HPDE6-E6E7 (cell line): ENCODE data around the gene BAG3.
A peak's percentile ranks its signal among the peaks of the same experiment; 100 is the strongest.

Experiments used
- DNase-seq: peaks from one replicate; pipeline ENCODE4 v3.0.0; 2011; ENCODE audit warnings: missing footprints; ENCODE audit errors: extremely low spot score

BAG3 gene

GRCh38 chr10:119667562-119668328, 16.6 kb downstream of the BAG3 start:
- peak; percentile 90 for DNase-seq

DNA sequence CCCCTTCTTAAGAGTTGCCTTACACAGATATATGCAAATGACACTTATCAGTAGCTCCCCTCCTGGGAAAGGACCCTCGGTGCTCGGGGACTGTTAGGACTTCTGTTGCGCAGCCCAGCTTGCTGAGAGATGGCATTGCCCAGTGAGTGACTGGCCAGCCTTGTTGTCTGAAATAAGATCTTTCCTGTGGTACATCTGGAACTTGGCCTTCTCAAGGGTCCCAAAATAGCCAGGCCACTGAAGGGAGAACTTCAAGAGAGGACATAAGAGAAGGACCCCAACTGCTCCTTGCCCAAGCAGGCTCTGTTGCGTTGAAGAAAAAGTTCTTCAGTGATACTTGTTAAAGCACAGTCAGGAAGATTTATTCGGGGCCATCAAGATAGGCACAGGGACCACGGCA, 17.3 kb downstream of the BAG3 start:
- DNase-seq, result no peak

DNA sequence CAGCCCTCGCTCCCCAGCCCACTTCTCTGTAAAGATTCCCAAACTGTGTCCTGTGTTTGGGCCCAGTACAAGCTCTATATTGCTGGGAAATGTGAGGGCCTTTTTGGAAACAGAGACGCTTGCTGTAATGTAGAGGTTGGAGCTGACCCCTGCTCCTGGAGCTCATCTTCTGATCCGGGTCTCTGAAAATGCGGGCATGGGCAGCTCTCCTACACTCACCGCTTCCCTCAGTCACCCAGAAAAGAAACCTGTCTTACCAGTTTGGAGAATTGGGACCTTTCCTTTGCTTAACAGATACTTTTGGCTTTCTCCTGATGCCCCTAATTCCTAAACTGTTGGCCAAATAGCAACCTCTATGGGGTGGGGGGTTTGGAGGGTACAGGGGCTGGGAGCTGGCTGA, 18.2 kb downstream of the BAG3 start:
- DNase-seq, result no peak

DNA sequence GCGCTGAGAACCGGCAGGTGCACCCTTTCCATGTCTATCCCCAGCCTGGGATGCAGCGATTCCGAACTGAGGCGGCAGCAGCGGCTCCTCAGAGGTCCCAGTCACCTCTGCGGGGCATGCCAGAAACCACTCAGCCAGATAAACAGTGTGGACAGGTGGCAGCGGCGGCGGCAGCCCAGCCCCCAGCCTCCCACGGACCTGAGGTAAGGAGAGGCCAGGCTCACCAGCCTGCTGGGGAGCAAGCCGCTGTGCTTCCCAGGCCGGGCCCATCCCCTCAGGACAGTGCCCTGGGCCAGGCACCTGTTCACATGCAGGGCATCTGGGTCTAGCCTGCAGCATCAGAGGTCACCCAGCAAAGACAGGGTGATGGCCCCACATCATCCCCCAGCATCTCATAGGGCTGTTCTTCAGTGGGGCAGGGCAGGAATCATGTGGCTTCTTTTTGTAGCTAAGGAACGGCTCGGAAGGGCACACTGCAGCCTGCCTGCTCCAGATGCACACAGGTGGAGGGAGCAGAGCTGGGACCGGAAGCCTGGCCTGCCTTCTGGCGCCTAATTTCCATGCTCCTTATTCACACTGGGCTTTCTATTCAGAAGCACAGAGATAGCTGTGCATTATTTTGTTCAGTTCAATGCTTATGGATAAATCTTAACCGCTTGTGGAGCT, 18.9 kb downstream of the BAG3 start:
- DNase-seq, result no peak

GRCh38 chr10:119670717-119671116, 19.5 kb downstream of the BAG3 start:
- no peak for DNase-seq

- no peak for DNase-seq
Observed at GRCh38 chr10:119671381-119671780, 20.2 kb downstream of the BAG3 start.

GRCh38 chr10:119672291-119672690, 21.1 kb downstream of the BAG3 start:
- DNase-seq, result no peak

DNA sequence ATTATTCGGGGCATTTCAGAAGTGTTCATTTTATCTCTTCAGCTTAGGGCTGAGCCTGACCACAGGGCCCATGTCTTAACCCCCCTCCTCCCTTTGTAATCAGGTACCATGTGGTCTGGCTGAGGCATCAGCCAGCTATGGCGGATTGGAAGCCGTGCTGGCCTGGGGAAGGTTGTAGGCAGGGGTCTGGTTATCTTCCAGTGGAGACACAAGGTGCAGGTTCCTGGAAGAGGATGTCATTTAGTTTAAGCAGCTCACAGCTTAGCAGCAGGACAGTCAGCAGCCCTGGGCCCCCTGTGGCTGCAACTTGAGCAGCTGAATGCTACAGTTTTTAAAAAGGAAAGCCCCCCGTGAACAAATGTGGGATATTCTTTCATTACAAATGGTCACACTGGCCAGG, 22.1 kb downstream of the BAG3 start:
- no peak for DNase-seq

GRCh38 chr10:119675483-119676170, 24.4 kb downstream of the BAG3 start:
- DNase-seq, result no peak

- DNase-seq, result no peak
Observed at GRCh38 chr10:119677126-119677525, 25.9 kb downstream of the BAG3 start.

- no peak for DNase-seq
Observed at GRCh38 chr10:119677904-119678755, 26.9 kb downstream of the BAG3 start.

DNA sequence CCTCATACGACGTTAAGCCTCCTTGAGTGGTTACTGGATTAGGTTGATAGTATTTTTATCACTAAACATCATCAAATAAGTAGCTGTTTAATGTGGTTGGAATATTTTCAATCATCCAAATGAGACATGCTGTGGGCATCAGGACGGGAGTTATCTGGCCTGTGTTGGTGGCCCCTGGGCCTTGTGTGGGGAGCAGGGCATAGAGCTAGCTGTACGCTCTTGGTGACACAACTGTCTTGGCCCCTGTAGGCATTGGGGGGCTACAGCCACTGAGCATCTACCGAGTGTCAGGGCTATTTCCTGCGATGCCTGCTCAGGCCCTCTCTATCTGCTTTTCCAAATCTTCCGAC, 28.3 kb downstream of the BAG3 start:
- DNase-seq, result no peak

DNA sequence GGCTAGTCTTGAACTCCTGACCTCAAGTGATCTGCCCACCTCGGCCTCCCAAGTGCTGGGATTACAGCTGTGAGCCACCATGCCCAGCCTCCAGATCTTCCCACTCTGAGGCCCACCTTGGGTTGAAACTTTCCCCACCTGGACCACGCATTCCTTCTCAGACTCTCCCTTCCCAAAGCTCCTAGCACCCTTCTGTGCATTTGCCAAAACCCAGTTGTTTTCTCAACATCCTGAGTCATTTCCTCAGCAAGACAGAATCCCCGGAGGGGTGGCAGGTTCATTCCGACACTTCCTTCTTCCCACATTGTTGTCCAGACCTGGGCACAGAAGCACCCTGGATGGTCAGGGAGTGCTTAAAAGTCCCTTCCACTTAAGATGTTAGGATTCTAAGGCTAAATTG, 28.9 kb downstream of the BAG3 start:
- DNase-seq, result peak; percentile 81

GRCh38 chr10:119680650-119681081, 29.5 kb downstream of the BAG3 start:
- peak; percentile 39 for DNase-seq

- DNase-seq, result peak; percentile 77
Observed at GRCh38 chr10:119686465-119687191, 35.4 kb downstream of the BAG3 start.

- DNase-seq, result no peak
Observed at GRCh38 chr10:119687192-119688032, 36.2 kb downstream of the BAG3 start.

DNA sequence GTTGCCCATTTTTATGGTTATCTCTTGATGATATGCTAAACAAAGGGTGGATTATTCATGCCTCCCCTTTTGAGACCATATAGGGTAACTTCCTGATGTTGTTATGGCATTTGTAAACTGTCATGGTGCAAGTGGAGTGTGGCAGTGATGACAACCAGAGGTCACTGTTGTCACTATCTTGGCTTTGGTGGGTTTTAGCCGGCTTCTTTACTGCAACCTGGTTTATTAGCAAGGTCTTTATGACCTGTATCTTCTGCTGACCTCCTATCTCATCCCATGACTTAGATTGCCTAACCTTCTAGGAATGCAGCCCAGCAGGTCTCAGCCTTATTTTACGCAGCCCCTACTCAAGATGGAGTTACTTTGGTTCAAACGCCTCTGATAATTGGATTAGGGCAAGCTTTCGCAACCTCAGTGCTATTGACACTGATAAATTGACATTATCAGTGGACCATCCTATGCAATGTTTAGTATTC, 36.9 kb downstream of the BAG3 start:
- no peak for DNase-seq

DNA sequence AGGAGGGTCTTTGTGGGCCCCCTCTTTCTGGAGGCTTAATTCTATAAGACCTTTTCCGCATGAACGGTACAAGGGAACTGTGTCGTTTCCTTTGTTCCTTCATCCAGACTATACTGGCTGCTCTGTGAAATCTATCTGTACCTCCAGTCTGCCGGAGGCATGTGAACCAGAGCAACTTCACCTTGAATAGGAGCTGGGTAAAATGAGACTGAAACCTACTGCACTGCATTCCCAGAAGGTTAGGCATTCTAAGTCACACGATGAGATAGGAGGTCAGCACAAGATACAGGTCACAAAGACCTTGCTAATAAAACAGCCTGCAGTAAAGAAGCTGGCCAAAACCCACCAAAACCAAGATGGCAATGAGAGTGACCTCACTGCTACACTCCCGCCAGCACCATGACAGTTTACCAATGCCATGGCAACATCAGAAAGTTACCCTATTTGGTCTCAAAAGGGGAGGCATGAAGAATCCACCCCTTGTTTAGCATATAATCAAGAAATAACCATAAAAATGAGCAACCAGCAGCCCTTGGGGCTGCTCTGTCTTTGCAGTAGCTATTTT, 37.9 kb downstream of the BAG3 start:
- DNase-seq, result no peak

DNA sequence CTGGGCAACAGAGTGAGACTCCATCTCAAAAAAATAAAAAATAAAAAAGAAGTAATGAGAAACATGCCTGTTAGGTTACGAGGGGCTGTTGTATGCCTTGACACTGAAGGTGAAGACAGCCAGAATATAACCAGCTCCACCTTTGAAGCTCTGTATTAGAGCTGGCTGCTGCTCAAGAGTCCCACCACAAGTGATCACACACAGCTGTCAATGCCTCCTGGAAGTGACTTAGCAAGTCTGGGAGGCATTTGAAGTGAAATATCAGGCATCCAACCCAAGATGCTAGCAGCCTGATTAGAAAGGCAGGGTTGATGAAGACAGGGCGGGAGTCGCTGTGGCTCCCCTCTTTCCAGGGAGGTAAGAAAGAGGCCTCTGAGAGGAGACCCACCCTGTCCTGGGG, 40.5 kb downstream of the BAG3 start:
- no peak for DNase-seq
